CD4-positive, alpha-beta T cell treated with Interleukin-10 for 1 hour (primary cell): ENCODE results near the gene GLB1L.
"Not testable (repeated sequence)": the region's sequence is repeated elsewhere in the genome, so short reads cannot be mapped to it uniquely, and the experiment has no call there.

Source experiments
- DNase-seq: peaks from one replicate; pipeline ENCODE4 v3.0.0-alpha.2; 2020

GLB1L gene

GRCh38 chr2:219279916-219280516 is 34.8 kb upstream of the GLB1L start:
- no peak for DNase-seq

- peak; percentile 99 for DNase-seq
These were observed 34.1 kb upstream of the GLB1L start, which contains the start of gene DNAJB2 for GRCh38 chr2:219279151-219279915. Gene DNAJB2 (plus strand): TSS chr2:219279366. CDS start chr2:219279834, 468 bp downstream.

GRCh38 chr2:219278655-219279150 is 33.5 kb upstream of the GLB1L start:
- no peak for DNase-seq

- peak; percentile 81 for DNase-seq
These were observed 32.7 kb upstream of the GLB1L start for GRCh38 chr2:219277703-219278654.

- no peak for DNase-seq
These were observed 29.2 kb upstream of the GLB1L start for GRCh38 chr2:219274361-219274921.

- no peak for DNase-seq
These were observed 28.7 kb upstream of the GLB1L start for GRCh38 chr2:219273937-219274336.

GRCh38 chr2:219272995-219273394 is 27.8 kb upstream of the GLB1L start:
- DNase-seq = no peak

- no peak for DNase-seq
These were observed 27.1 kb upstream of the GLB1L start for GRCh38 chr2:219272356-219272755.

GRCh38 chr2:219271021-219271420 is 25.8 kb upstream of the GLB1L start:
- no peak for DNase-seq

GRCh38 chr2:219270055-219270372 is 24.8 kb upstream of the GLB1L start:
- DNase-seq = no peak

- DNase-seq = no peak
These were observed 24.3 kb upstream of the GLB1L start for GRCh38 chr2:219269362-219270054.

GRCh38 chr2:219268294-219268693 is 23.1 kb upstream of the GLB1L start:
- no peak for DNase-seq

- no peak for DNase-seq
These were observed 21.6 kb upstream of the GLB1L start for GRCh38 chr2:219266886-219267285.

GRCh38 chr2:219266232-219266631 is 21.0 kb upstream of the GLB1L start:
- DNase-seq = no peak

GRCh38 chr2:219261024-219261855 is 16.0 kb upstream of the GLB1L start:
- no peak for DNase-seq

GRCh38 chr2:219258942-219259341 is 13.7 kb upstream of the GLB1L start:
- not testable (repeated sequence) for DNase-seq

- DNase-seq = peak; percentile 60
These were observed 9.5 kb upstream of the GLB1L start for GRCh38 chr2:219254590-219255201.

GRCh38 chr2:219253753-219254589 is 8.7 kb upstream of the GLB1L start, which contains the start of gene TUBA4A:
Gene TUBA4A (minus strand): TSS chr2:219253918. CDS start chr2:219253858, 60 bp downstream.
- DNase-seq = peak; percentile 93

- peak; percentile 50 for DNase-seq
These were observed 7.9 kb upstream of the GLB1L start, which contains the start of gene TUBA4B for GRCh38 chr2:219252900-219253752. Gene TUBA4B (plus strand): TSS chr2:219253243. CDS start chr2:219253408, 165 bp downstream.
